ENCODE measurements around the gene TAP1. TPM values are rescaled to one million over a fixed set of nuclear protein-coding genes. Genes with fewer than 3 reads are reported as not detected.

TAP1 gene
- total RNA-seq, 1 experiment from 2014 or later = 12.1 TPM

DNA sequence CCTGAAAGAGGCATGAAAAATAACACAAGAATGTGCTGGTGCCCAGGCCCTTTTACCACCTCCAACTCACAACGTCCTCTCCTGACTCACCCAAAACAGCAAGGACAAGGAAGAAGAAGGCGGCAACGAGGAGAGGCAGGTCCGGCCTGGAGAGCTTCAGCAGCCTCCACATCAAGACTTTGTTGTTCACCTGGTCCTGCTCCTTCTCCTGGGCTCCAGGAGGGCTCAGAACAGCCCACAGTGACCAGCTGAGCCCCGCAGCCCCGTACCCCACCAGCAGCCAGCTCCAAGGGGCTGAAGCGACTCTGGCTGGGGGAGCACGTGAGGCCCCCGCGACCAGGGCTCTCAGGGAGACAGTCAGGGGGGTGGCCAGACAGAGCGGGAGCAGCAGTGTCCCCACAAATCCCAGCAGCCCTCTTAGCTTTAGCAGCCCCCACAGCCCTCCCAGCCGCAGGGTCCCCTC, 15.8 kb downstream of the TAP1 start:
- H3T11ph ChIP-seq (ENCODE audit: low read length) = no peak overlapping the region
- H3K27ac Mint-ChIP-seq = no peak overlapping the region
- H3K27ac ChIP-seq (ENCODE audit: insufficient read length, low read depth, low read length) = no peak overlapping the region

More for the DNA sequence above, 15.8 kb downstream of the TAP1 start:
- peaks cover 6% of the 10 kb centered on the region for H3K23me2 ChIP-seq (ENCODE audit: insufficient read length, low read depth, low read length, poor library complexity, severe bottlenecking)
- H3K4me2 ChIP-seq (ENCODE audit: insufficient read depth, insufficient read length, low read length) = peak overlapping the region; percentile 50
- no peak overlapping the region for H2BK120ac ChIP-seq (ENCODE audit: low read depth, low read length, poor library complexity, severe bottlenecking)
- Mint-ChIP-seq H3K36me3 (ENCODE audit: insufficient read depth in 1 of 3, low read depth in 3 of 3) (peaks cover 5 to 23% (median 6%) of the 10 kb centered on the region in 3 experiments; a peak in 6 of 7 replicates), H3K4me3 (peak overlapping the region; percentile 80 to 86), H3K9me3 (no peaks in the 10 kb centered on the region), H3K27me3 (ENCODE audit: low read depth) (peaks cover 12% of the 10 kb centered on the region), H3K4me1 (peaks cover 5 to 18% of the 10 kb centered on the region in 2 experiments)
- no peak for DNase-seq
- H2BK20ac ChIP-seq (ENCODE audit: low read depth, low read length, poor library complexity, severe bottlenecking) = no peak overlapping the region
- TF ChIP-seq, protein P1, sequence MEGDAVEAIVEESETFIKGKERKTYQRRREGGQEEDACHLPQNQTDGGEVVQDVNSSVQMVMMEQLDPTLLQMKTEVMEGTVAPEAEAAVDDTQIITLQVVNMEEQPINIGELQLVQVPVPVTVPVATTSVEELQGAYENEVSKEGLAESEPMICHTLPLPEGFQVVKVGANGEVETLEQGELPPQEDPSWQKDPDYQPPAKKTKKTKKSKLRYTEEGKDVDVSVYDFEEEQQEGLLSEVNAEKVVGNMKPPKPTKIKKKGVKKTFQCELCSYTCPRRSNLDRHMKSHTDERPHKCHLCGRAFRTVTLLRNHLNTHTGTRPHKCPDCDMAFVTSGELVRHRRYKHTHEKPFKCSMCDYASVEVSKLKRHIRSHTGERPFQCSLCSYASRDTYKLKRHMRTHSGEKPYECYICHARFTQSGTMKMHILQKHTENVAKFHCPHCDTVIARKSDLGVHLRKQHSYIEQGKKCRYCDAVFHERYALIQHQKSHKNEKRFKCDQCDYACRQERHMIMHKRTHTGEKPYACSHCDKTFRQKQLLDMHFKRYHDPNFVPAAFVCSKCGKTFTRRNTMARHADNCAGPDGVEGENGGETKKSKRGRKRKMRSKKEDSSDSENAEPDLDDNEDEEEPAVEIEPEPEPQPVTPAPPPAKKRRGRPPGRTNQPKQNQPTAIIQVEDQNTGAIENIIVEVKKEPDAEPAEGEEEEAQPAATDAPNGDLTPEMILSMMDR (conservative IDR thresholded peaks at IDR 0.05) = no peak
- no peaks in the 10 kb centered on the region for H3K27me3 ChIP-seq (ENCODE audit: insufficient read depth, low read length)
- peak overlapping the region; percentile 62 for H3K18ac ChIP-seq (ENCODE audit: insufficient read length, low read depth, low read length)
- H3K79me1 ChIP-seq (ENCODE audit: insufficient read depth, low read depth, low read length, poor library complexity, severe bottlenecking) = no peaks in the 10 kb centered on the region
- H4K8ac ChIP-seq (replicated peaks; ENCODE audit: insufficient read length, low read depth, low read length) = no peak overlapping the region
- H2AK5ac ChIP-seq (ENCODE audit: insufficient read length, low read length) = no peak overlapping the region
- no peak overlapping the region for H3K4ac ChIP-seq (ENCODE audit: low read depth, low read length)
- WGBS (ENCODE audit: extremely low coverage, insufficient read length, low lambda C conversion rate) = no CpG with 5 or more reads among the region's 12 CpGs
- H3K56ac ChIP-seq (ENCODE audit: insufficient read length, low read depth, low read length) = no peak overlapping the region
- H2BK12ac ChIP-seq (ENCODE audit: insufficient read length, low read depth, low read length) = no peak overlapping the region
- H3K9ac ChIP-seq (ENCODE audit: extremely low read depth, insufficient read length, low read length) = no peak overlapping the region
- H2BK5ac ChIP-seq (ENCODE audit: insufficient read length, low read length) = no peak overlapping the region
- no peak overlapping the region for H4K5ac ChIP-seq (ENCODE audit: insufficient read length, low read depth, low read length)
- no peaks in the 10 kb centered on the region for H4K20me1 ChIP-seq (ENCODE audit: control insufficient read depth, insufficient read depth, insufficient read length)
- no peak overlapping the region for H2AFZ ChIP-seq (ENCODE audit: low read length)
- H3K4me1 ChIP-seq (ENCODE audit: insufficient read depth, low read length) = peaks cover 4% of the 10 kb centered on the region; the same call in 1 of the 2 replicates
- no peak overlapping the region for H3K23ac ChIP-seq (ENCODE audit: insufficient read length, low read depth, low read length)
- no peaks in the 10 kb centered on the region for H3K9me3 ChIP-seq (ENCODE audit: control insufficient read depth, low read depth, low read length)
- no peak overlapping the region for H2BK15ac ChIP-seq (ENCODE audit: low read depth, low read length)
- H3K79me2 ChIP-seq (ENCODE audit: insufficient read depth, low read length) = no peaks in the 10 kb centered on the region
- no peak overlapping the region for H4K91ac ChIP-seq (ENCODE audit: insufficient read length, low read depth, low read length)
- H3K14ac ChIP-seq (ENCODE audit: insufficient read depth, low read length) = no peak overlapping the region; the same call in none of the 2 replicates
